HTR-8/SVneo (cell line): ENCODE results near the gene AP3B1.
"Not testable (repeated sequence)": the region's sequence is repeated elsewhere in the genome, so short reads cannot be mapped to it uniquely, and the experiment has no call there.

Experiments used
- DNase-seq: peaks from one replicate; pipeline ENCODE4 v3.0.0; 2011; ENCODE audit warnings: low spot score, mixed read lengths; ENCODE audit not compliant: insufficient read length
- FAIRE-seq: peaks from 2 replicates; lab custom pipeline; 2011; peaks lifted over from hg19 to GRCh38; lab: Jason Lieb, UNC

Gene AP3B1

DNA sequence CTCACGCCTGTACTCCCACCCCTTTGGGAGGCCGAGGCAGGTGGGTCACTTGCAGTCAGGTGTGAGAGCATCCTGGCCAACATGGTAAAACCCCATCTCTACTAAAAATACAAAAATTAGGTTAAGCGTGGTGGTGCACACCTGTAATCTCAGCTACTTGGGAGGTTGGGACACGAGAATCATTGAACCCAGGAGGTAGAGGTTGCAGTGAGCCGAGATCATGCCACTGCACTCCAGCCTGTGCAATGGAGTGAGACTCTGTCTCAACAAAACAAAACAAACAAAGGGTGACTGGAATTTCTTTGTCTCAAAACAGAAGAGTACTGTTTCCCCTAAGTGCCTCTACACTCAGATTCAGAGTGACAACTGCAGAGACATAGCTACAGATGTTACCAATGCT, 116.1 kb downstream of the AP3B1 start:
- FAIRE-seq, result no peak

GRCh38 chr5:78170335-78170734, 124.2 kb downstream of the AP3B1 start:
- not testable (repeated sequence) for FAIRE-seq, DNase-seq

More for the DNA sequence above, 116.1 kb downstream of the AP3B1 start:
- DNase-seq, result no peak

DNA sequence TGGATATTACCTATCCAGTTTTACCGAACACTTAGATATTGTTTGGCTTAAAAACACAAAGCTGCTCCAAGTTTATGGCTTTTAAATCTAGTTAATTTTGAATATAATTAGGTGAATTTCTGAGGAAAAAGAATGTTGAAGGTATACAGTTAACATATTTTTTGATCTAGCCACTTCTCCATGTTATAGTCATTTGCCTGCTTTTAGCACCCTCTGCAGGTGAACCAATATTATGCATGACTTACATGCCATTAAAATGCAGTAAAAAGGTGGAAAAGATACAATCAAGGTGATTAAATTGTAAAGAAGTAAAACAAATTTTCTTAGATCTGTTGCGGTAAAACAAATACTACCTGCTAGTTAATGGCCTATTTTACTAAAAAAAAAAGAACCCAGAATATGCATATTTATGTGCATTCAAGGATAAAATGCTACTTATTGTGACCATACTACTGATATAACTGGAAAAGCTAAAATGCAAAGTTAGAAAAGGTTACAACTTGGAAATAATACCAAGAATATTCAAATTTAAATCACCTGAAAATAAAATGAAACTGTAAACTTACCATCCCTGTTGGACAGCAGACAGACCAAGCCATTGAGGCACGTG, 132.1 kb downstream of the AP3B1 start:
- DNase-seq, result peak; percentile 5
- no peak for FAIRE-seq

GRCh38 chr5:78157001-78157400, 137.5 kb downstream of the AP3B1 start:
- no peak for DNase-seq
- FAIRE-seq, result no peak

DNA sequence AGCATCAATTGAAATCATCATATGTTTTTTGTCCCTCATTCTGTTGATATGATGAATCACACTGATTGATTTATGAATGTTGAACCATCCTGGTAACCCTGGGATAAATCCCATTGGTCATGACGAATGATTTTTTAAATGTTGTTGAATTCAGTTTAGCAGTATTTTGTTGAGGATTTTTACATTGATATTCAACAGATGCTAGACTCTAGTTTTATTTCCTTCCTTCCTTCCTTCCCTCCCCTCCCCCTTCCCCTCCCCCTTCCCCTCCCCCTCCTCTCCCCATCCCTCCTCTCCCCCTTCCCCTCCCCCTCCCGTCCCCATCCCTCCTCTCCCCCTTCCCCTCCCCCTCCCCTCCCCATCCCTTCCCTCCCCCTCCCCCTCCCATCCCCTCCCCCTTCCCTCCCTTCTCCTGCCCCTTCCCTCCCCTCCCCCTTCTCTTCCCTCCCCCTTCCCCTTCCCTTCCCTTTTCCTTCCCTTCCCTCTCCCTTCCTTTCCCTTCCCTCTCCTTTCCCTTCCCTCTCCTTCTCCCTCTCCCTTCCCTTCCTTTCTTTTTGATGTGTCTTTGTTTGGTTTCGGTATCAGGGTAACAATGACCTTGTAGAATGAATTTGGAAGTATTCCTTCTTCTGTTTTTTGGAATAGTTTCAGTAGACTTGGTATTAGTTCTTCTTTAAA, 142.8 kb downstream of the AP3B1 start:
- no peak for DNase-seq
- FAIRE-seq, result no peak

GRCh38 chr5:78137290-78137689, 157.2 kb downstream of the AP3B1 start:
- FAIRE-seq (no peak), DNase-seq (no peak)

- no peak for FAIRE-seq
Observed at GRCh38 chr5:78133423-78133822, 161.1 kb downstream of the AP3B1 start.

GRCh38 chr5:78132507-78132906, 162.0 kb downstream of the AP3B1 start:
- no peak for FAIRE-seq
- DNase-seq, result no peak

More at GRCh38 chr5:78133423-78133822, 161.1 kb downstream of the AP3B1 start:
- no peak for DNase-seq

GRCh38 chr5:78129597-78129996, 164.9 kb downstream of the AP3B1 start:
- no peak for DNase-seq
- no peak for FAIRE-seq

DNA sequence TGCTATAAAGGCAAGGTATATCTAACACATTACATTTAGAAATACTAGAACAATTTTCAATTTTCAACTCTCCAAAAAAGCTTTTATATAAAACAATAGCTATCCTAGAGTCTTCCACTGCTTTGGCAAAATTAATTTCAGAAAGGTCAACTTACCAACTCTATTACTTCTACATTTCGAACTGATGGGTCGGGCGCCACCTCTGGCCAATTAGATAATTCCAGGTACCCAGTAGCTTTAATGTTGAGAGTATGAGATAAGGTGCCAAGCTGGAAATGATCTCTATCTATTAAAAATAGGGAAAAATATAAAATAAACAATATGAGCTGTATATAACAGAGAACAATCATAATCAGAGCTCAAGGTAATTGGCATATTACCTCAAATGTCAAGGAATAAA, 166.6 kb downstream of the AP3B1 start:
- DNase-seq (no peak), FAIRE-seq (no peak)

- DNase-seq, result no peak
- FAIRE-seq, result no peak
Observed at GRCh38 chr5:78126536-78126935, 168.0 kb downstream of the AP3B1 start.

GRCh38 chr5:78116167-78116566, 178.3 kb downstream of the AP3B1 start:
- DNase-seq (no peak), FAIRE-seq (no peak)

DNA sequence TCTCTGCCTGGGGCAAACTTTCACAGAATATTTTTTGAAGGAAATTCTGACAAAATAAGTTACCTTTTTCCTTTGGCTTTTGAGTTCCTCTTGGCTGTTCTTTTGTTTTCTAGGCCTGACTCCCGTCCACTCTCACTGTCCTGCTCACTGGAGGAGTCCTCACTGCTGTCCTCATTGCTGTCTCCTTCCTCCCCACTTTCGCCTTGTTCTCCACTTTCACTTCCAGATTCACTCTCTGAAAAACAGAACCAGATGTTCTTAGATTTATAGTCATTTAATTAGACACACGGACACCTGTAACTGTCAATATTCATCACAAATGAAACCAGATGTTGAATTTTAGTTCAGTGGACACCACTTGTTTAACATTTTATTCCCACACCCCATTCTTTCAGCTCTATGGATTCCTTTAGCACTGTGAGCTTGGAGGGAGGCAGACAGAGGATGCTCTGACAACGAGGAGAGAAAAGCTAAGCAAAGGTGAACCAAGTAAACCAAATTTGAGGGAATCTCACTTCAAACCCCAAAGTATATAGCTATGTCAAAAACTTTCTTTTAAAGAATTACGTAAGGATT, 180.7 kb downstream of the AP3B1 start:
- no peak for FAIRE-seq
- no peak for DNase-seq

GRCh38 chr5:78112931-78113330, 181.6 kb downstream of the AP3B1 start:
- no peak for FAIRE-seq
- no peak for DNase-seq

- FAIRE-seq, result no peak
- no peak for DNase-seq
Observed at GRCh38 chr5:78109891-78110324, 184.6 kb downstream of the AP3B1 start.

DNA sequence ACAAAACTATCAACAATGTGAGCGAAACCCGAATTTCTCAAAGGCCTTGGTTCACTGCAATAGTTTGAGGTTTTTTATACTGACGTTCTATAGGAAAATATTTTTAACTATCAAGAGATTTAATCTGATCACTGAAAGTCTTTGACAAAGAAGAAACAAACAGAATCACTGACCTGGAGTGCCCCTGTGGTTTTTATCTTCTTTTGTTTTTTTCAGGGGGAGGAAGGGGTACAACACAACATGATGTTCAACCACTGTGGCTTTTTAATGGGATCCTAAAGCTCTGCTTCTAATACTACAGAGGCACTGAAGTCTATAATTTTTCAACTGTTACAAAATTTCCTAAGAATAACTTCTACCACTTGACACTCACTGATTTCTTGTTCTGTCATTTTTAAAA, 185.9 kb downstream of the AP3B1 start:
- FAIRE-seq (no peak), DNase-seq (no peak)

DNA sequence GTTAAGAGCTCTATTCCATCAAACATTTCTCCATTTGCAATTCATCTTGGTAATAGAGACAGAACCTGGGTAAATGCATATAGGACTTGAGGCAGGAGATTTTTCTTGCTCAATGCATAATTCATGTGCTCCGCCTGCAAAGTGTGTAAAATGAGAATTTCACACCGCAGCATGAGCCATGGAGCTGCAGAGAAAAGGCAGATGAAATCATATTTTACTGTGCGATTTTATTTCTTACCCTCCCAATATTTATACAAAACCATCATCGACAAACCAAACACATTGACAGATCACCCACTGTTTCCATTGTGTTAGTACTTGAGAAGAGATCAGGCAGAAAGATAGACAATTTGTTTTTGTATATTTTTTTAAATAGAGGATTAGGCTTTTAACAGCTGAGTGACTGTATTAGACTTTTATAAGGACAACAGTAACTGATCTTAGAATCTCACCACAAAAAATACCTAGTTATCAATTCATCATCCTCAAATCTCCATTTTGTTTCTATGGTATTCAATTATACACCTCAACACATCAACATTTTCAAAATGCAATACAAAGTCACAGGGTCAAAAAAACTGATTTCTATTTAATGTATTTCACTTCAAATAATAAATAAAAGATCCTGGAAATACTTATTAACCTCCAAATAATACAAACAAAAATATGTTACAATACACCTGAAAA, 191.1 kb downstream of the AP3B1 start:
- no peak for DNase-seq
- no peak for FAIRE-seq

GRCh38 chr5:78102500-78102899, 192.0 kb downstream of the AP3B1 start:
- DNase-seq (no peak), FAIRE-seq (no peak)

GRCh38 chr5:78095125-78095524, 199.4 kb downstream of the AP3B1 start:
- no peak for FAIRE-seq
- DNase-seq, result no peak

- FAIRE-seq (no peak), DNase-seq (no peak)
Observed at GRCh38 chr5:78090002-78090401, 204.5 kb downstream of the AP3B1 start.

- DNase-seq (no peak), FAIRE-seq (no peak)
Observed at GRCh38 chr5:78078858-78079257, 215.6 kb downstream of the AP3B1 start.
